ENCODE results near the gene PKN2.

DNA sequence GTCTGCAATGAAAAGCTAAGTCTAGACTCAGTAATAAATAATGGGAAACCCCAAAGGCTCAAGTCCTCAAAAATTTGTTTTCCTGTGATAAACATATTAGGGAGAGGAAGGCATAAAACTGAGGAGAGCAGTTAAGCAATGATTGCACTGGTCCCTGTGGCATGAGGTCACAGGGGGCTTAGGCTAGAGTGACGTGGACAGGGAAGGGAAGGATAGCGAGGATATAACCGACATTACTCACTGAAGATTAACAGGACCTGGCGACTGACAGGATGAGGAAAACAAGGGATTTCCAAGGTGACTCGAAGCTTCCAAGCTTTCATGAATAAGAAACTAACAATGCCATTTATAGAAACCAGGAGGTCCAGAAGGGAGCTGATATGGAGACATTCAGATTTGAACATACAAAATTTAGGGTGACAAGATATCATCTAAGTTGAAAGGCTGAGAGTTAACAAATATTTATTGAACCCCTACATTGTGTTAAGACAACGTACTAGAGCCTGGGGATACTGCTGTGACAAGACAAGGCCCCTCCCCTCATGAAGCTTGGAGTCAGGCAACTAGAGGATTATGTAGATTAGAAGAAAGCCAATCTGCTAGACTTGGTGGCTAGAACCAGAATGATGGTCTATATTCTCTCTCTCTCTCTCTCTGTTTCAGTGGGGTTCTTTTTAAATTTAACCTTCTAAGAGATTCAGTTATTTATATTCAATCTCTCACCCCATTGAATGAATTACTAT, 33.2 kb upstream of the PKN2 start:
- TF ChIP-seq, protein P1, sequence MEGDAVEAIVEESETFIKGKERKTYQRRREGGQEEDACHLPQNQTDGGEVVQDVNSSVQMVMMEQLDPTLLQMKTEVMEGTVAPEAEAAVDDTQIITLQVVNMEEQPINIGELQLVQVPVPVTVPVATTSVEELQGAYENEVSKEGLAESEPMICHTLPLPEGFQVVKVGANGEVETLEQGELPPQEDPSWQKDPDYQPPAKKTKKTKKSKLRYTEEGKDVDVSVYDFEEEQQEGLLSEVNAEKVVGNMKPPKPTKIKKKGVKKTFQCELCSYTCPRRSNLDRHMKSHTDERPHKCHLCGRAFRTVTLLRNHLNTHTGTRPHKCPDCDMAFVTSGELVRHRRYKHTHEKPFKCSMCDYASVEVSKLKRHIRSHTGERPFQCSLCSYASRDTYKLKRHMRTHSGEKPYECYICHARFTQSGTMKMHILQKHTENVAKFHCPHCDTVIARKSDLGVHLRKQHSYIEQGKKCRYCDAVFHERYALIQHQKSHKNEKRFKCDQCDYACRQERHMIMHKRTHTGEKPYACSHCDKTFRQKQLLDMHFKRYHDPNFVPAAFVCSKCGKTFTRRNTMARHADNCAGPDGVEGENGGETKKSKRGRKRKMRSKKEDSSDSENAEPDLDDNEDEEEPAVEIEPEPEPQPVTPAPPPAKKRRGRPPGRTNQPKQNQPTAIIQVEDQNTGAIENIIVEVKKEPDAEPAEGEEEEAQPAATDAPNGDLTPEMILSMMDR (IDR thresholded peaks at IDR 0.05): no peak
- TF ChIP-seq POLR2A (IDR thresholded peaks at IDR 0.05): no peak

All from body of pancreas (tissue), 4 donors.